ENCODE data around the gene HCFC1.

HCFC1 gene

GRCh38 chrX:153957224-153957623 is 14.4 kb downstream of the HCFC1 start:
- no peak for DNase-seq (ENCODE audit: low read depth)

- DNase-seq (ENCODE audit: low read depth) = no peak
Observed at GRCh38 chrX:153956044-153956907, 15.3 kb downstream of the HCFC1 start.

- no peak for DNase-seq (ENCODE audit: low read depth)
Observed at GRCh38 chrX:153955228-153955732, 16.3 kb downstream of the HCFC1 start.

GRCh38 chrX:153954558-153955227 is 16.9 kb downstream of the HCFC1 start:
- DNase-seq (ENCODE audit: low read depth) = no peak

- no peak for DNase-seq (ENCODE audit: low read depth)
Observed at GRCh38 chrX:153953892-153954557, 17.6 kb downstream of the HCFC1 start.

- peak; percentile 44 for DNase-seq (ENCODE audit: low read depth)
Observed at GRCh38 chrX:153953342-153953830, 18.2 kb downstream of the HCFC1 start.

- DNase-seq (ENCODE audit: low read depth) = no peak
Observed at GRCh38 chrX:153952373-153953026, 19.1 kb downstream of the HCFC1 start.

- DNase-seq (ENCODE audit: low read depth) = no peak
Observed at GRCh38 chrX:153951683-153952372, 19.8 kb downstream of the HCFC1 start.

- no peak for DNase-seq (ENCODE audit: low read depth)
Observed at GRCh38 chrX:153950127-153950526, 21.5 kb downstream of the HCFC1 start.

- DNase-seq (ENCODE audit: low read depth) = no peak
Observed at GRCh38 chrX:153948847-153949805, 22.5 kb downstream of the HCFC1 start.

- DNase-seq (ENCODE audit: low read depth) = no peak
Observed at GRCh38 chrX:153948002-153948466, 23.6 kb downstream of the HCFC1 start.

GRCh38 chrX:153947009-153947769 is 24.4 kb downstream of the HCFC1 start:
- DNase-seq (ENCODE audit: low read depth) = peak; percentile 52

GRCh38 chrX:153945956-153946943 is 25.4 kb downstream of the HCFC1 start:
- DNase-seq (ENCODE audit: low read depth) = no peak

GRCh38 chrX:153944800-153945150 is 26.8 kb downstream of the HCFC1 start:
- DNase-seq (ENCODE audit: low read depth) = no peak

GRCh38 chrX:153944140-153944799 is 27.3 kb downstream of the HCFC1 start, which contains the start of gene RENBP:
Gene RENBP (minus strand): TSS chrX:153944643. CDS start chrX:153944610, 33 bp downstream.
- no peak for DNase-seq (ENCODE audit: low read depth)

GRCh38 chrX:153941336-153942252 is 30.0 kb downstream of the HCFC1 start:
- no peak for DNase-seq (ENCODE audit: low read depth)
